Prostate gland (tissue), 2 donors: Measurements from ENCODE around the gene ASCC3.

ENCODE experiments used
- POLR2A ChIP-seq: fragments of 450-650 bp; IDR thresholded peaks from one replicate; pipeline ENCODE4 v1.6.1; 2016; ENCODE audit warnings: antibody characterized with exemption, mild to moderate bottlenecking
- POLR2AphosphoS5 ChIP-seq: sonication (generic); formaldehyde crosslinking; IDR thresholded peaks from one replicate; pipeline ENCODE4 v1.6.1; 2017; ENCODE audit warnings: antibody characterized with exemption
- TF ChIP-seq, protein P1 (sequence below), 4 experiments: fragments of 200-600 bp in 2 of 4; fragments of 450-650 bp in 2 of 4; sonication (generic) in 2 of 4; IDR thresholded peaks; 1 replicate in 3 of 4; 2 replicates in 1 of 4; pipeline ENCODE4 v1.5.1; 2016 to 2019; ENCODE audit warnings: antibody characterized with exemption in 4 of 4, mild to moderate bottlenecking in 2 of 4, moderate library complexity in 2 of 4

DNA sequence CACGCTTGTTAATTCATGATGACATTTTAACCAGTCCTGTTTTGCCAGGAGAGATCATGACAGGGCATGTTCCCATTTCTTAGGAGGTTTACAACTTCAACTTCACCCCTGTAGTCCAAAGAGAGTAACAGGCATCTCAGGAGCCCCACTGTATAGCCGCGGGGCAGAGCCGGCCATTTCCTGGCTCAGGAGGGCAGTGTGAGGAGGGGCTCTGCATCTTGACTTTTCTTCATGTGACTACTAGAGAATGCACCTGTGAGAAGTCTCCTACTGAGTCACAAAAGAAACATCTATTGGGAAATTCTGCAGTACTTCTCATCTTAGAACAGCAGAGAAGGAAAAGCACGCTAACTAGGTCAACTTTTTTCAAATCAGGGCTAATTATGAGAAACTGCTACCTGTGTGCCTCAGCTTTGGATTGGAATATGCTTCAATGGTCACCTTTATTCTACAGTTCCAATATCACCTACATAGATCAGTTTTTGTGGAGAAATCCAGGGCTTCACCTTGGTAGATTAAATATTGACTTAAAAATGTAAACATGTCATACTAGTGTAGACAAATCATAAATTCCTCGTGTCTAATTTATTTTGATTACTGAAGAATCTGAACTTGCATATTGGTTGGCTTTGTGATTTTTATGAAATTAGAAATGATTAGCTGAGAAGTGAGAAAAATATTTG is 387.8 kb downstream of the ASCC3 start:
- TF ChIP-seq, protein P1, sequence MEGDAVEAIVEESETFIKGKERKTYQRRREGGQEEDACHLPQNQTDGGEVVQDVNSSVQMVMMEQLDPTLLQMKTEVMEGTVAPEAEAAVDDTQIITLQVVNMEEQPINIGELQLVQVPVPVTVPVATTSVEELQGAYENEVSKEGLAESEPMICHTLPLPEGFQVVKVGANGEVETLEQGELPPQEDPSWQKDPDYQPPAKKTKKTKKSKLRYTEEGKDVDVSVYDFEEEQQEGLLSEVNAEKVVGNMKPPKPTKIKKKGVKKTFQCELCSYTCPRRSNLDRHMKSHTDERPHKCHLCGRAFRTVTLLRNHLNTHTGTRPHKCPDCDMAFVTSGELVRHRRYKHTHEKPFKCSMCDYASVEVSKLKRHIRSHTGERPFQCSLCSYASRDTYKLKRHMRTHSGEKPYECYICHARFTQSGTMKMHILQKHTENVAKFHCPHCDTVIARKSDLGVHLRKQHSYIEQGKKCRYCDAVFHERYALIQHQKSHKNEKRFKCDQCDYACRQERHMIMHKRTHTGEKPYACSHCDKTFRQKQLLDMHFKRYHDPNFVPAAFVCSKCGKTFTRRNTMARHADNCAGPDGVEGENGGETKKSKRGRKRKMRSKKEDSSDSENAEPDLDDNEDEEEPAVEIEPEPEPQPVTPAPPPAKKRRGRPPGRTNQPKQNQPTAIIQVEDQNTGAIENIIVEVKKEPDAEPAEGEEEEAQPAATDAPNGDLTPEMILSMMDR (IDR thresholded peaks at IDR 0.05) = no peak
- no peak for TF ChIP-seq POLR2A
- no peak for TF ChIP-seq POLR2AphosphoS5
